Retinal pigment epithelial cell (primary cell): Measurements from ENCODE around the gene IKZF4.
A peak's percentile ranks its signal among the peaks of the same experiment; 100 is the strongest.
"Not testable (repeated sequence)": the region's sequence is repeated elsewhere in the genome, so short reads cannot be mapped to it uniquely, and the experiment has no call there.

Experiments
- DNase-seq: peaks from one replicate; pipeline ENCODE4 v3.0.0-alpha.2; 2010; ENCODE audit warnings: low read depth
- H3K4me3 ChIP-seq: 2 replicates; pipeline ENCODE4 v1.5.1; 2011; ENCODE audit warnings: mild to moderate bottlenecking, low read length, control low read depth, moderate library complexity
- CTCF ChIP-seq: conservative IDR thresholded peaks from 2 replicates; pipeline ENCODE4 v1.5.1; 2011; ENCODE audit warnings: low read depth, low read length, control low read depth, inconsistent platforms

The IKZF4 gene

GRCh38 chr12:55991110-55991509, 29.7 kb upstream of the IKZF4 start:
- TF ChIP-seq CTCF, result no peak
- no peak overlapping the region for H3K4me3 ChIP-seq
- DNase-seq, result no peak

DNA sequence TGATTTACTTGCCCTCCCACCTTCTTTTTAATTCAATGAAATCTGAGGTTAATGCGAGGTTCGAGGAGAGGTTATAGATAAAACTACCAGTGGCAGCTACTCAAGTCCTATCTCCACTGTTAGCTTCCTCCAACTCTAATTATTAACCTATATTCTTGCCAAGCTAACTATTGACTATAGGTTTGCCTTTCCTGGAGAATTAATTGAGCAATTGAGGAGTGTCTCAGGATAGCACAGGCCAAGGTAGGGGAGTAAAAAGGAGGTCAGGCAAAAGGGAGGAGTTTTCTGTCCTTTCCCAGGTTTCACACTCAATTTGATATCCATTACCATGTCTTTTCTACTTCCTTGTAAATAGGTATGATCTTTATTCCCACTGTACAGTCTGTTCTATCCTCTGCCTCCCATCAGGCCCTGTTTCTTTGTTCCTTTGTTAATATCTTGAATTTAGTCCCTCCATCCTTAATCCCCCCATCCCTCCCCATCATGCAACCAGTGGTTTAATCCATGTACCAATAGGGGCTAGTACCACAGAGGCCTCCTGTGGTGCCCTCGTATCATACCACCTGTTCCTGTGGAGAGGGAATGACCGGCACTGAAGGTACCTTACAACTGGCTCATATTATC, 27.5 kb upstream of the IKZF4 start:
- no peak for DNase-seq
- H3K4me3 ChIP-seq, result no peak overlapping the region
- no peak for TF ChIP-seq CTCF

- H3K4me3 ChIP-seq, result no peak overlapping the region
- no peak for DNase-seq
- no peak for TF ChIP-seq CTCF
Measured at GRCh38 chr12:55995366-55995765, 25.5 kb upstream of the IKZF4 start.

- peak overlapping the region; percentile 93 for H3K4me3 ChIP-seq
- no peak for DNase-seq
- peak; percentile 86 for TF ChIP-seq CTCF
Measured at GRCh38 chr12:55996201-55996714, 24.6 kb upstream of the IKZF4 start.

GRCh38 chr12:55996715-55997534, 23.9 kb upstream of the IKZF4 start, which contains the start of gene SUOX:
TSS of gene SUOX (plus strand) at chr12:55997276. CDS start at chr12:56002222, 4,946 bp downstream.
- H3K4me3 ChIP-seq, result peak within 1 kb of the TSS; percentile 93
- no peak for TF ChIP-seq CTCF
- DNase-seq, result peak; percentile 94

GRCh38 chr12:55997535-55997859, 23.3 kb upstream of the IKZF4 start:
- H3K4me3 ChIP-seq, result peak overlapping the region; percentile 93
- TF ChIP-seq CTCF, result no peak
- DNase-seq, result no peak

DNA sequence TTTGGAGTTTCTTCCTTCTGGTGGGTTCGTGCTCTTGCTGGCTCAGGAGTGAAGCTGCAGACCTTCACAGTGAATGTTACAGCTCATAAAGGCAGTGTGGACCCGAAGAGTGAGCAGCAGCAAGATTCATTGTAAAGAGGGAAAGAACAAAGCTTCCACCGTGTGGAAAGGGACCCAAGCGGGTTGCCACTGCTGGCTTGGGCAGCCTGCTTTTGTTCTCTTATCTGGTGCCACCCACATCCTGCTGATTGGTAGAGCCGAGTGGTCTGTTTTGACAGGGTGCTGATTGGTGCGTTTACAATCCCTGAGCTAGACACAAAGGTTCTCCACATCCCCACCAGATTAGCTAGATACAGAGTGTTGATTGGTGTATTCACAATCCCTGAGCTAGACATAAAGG, 21.3 kb upstream of the IKZF4 start:
- H3K4me3 ChIP-seq, DNase-seq: not testable (repeated sequence)

DNA sequence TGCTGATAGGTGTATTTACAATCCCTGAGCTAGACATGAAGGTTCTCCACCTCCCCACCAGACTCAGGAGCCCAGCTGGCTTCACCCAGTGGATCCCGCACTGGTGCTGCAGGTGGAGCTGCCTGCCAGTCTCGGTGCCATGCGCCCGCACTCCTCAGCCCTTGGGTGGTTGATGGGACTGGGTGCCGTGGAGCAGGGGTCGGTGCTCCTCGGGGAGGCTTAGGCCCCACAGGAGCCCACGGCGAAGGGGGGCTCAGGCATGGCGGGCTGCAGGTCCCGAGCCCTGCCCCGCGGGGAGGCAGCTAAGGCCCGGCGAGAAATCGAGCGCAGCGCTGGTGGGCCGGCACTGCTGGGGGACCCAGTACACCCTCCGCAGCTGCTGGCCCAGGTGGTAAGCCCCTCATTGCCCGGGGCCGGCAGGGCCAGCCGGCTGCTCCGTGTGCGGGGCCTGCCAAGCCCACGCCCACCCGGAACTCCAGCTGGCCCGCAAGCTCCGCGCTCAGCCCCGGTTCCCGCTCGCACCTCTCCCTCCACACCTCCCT, 20.8 kb upstream of the IKZF4 start:
- not testable (repeated sequence) for H3K4me3 ChIP-seq, DNase-seq
